ENCODE measurements around the gene SYNDIG1.

Gene SYNDIG1

DNA sequence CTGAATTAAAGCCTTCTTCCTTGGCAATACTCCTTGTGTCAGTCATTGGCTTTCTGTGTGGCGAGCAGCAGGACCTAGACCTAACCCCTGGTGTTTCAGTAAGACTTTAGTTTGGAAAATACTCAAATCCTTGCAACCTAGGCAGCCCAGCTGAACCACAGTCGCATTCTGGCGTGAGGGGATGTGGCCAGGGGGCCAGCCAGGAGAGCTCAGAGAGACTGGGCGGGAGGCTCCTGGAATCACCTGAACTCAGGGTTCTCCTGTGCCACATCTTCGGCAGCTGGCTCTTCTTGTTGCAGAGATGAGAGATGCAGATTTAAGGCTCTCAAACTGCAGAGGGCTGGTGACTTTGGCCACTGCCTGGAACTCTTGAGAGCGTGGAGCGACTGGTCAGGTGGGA, 102.7 kb downstream of the SYNDIG1 start:
- no peak for DNase-seq

DNA sequence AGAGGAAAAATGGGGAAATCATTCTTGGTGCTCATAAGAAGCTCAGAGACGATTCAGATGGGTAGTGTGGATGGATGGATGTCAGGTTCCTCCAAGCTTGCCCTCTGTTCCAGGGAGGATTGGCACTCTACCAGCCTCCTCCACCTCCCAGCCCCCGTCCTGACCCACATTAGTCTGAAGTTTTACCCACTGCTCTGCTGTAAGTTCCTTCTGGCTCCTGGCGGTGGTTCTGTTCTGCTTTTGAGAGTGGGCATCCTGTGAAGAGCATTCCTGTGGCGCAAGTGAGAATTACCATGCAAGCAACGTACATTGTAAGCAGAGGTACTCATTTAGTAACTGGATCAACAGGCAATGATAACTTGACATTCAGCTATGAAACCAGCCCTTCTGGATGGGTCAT, 103.4 kb downstream of the SYNDIG1 start:
- no peak for DNase-seq

DNA sequence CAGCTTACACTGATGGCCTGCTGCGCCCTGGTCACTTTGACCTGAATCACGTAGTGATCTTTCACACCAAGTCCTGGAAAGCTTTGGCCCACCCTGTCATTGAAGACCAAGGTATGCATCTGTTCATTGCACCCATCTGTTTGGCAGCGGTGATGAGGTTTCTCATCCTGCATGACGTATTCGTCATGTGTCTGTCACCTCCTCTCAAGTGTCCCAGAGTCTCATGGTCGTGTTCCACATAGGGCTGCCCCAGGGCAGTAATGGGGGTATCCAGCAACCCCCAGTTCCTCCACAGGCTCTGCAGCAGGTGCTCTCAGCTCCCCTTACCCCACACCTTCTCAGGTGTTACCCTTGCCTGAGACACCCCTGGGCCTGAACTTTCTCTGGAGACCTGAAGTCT, 104.1 kb downstream of the SYNDIG1 start:
- DNase-seq, result no peak

DNA sequence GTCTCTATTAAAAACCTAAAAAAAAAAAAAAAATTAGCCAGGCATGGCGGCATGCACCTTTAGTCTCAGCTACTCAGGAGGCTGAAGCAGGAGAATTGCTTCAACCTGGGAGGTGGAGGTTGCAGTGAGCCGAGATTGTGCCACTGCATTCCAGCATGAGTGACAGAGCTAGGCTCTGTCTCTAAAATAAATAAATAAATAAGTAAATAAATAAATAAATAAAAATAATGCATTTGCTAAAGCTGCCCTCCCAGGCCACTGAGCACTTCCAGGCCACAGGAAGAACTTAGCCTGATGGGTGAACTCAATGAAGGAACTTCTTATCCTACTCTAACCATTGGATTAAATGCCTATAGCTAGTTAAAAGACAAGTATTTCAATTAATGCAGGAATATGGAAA, 104.9 kb downstream of the SYNDIG1 start:
- no peak for DNase-seq

DNA sequence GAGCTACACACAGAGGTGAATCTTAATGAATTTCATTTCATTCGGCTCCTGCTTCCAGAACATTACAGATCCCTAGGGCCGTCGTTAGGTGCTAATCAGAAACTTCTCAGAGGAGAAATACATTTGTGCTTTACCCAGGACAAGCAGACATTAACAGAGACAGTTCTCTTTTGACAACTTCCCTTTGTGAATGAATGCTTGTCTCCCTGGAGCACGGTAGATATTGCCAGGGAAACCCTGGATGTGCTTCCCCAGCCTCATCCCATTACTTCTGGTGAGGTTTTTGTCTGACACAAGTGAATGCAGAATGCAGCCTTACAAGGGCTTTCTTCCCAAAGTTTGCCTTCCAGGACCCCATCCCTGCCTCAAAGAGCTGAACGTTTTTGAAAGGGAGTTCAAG, 105.4 kb downstream of the SYNDIG1 start:
- DNase-seq, result no peak

DNA sequence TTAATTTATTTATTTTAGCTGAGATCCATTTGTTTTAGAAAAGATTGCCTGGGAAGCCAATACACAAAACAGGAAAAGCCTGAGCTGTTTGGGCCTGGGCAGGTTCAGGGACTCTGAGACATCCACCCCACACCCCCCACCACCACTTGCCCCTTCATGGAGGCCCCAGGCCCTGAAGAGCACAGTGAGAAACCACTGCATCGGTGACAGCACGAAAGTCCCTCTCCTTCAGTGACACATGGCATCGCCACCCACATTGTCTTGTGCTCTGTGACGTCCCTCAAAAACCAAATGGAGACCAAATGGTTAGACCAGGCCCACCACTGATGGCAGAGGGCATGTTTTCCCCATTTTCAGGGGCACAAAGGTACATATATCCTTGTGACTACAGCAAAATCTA, 106.4 kb downstream of the SYNDIG1 start:
- no peak for DNase-seq

DNA sequence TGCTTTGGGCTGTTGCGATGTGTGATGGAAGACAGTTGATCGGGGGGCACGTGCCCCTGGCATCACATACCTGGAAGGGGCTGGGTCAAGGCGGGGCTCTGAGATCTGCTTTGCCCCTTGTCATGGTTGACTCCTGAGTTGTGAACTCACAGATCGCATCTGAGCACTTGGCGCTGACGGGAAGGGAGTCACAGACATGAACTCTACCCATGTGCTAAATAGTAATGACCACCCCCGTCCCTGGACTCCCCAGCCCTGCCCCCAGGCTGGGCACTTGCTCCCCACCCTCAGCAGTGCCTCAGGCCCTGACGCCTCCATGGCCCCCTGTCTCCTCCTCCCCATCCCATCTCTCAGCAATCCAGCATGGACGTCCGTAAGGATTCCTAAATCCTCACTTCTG, 107.0 kb downstream of the SYNDIG1 start:
- DNase-seq, result no peak

DNA sequence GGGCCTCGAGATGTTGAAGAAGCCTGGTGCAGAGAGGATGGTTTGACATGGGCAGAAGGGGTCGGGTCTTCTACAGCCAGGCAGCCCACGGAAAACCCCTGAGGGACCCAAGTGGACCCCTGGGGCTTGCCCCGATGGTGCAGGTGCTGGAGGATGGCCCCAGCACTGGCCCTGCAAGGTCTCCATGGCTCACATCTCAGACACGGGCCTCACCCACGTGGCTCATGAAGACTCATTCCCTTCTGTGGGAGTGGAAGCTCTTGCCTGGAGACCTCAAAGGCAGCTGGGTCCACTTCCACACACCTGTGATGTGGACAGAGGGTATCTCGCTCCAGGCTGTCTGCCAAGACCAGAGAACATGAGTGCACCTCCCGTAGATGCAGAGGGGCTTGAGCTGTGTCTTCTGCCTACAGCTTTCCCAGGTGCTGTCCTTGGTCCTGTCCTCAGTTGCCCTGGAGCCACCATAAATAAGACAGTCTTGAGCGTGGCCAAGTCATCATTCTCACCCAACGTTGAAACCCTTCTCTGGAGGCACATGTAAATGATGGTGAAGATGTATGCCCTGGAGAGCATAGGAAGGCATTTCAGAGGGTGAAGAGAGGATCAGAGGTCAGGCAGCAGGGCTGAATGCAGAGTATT, 108.0 kb downstream of the SYNDIG1 start:
- no peak for DNase-seq

DNA sequence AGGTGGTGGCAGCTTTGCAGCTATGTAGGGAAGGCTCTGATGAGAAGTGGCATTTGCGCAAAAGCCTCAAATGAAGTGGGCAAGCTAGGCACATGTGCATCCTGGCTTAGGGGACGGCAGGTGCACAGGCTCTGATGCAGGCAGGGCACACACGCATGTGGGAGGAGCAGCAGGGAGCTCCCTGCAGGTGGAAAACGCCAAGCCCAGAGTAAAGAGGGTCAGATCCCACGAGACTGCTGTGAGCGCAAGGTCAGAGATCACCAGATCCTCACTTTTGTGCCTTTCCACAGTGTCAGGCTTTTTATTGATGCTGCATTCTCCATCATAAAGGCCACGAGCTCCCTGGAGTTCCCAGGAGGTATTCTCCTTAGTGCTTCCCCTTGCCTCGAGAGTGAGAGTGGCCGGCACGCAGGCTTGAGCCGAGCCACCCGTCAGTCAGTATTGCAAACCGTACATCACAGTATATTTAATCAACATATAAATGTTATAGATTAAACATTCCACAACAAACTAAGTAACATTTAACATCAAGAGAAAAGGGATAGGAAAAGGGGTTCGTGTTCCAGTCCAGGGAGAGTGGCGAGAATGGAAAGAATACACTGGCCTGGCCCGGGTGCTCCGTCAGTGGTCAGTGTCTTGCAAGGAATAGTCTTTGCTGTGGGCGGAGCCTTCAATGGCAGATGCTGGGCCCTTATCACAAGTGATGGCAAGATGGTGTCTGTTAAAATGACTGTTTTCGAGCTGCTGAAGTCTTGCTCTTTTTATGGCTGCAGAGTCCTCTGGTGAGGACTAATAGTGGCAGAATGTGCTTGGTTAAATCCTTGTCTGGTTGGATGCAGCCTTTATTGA, 109.4 kb downstream of the SYNDIG1 start:
- DNase-seq, result no peak

DNA sequence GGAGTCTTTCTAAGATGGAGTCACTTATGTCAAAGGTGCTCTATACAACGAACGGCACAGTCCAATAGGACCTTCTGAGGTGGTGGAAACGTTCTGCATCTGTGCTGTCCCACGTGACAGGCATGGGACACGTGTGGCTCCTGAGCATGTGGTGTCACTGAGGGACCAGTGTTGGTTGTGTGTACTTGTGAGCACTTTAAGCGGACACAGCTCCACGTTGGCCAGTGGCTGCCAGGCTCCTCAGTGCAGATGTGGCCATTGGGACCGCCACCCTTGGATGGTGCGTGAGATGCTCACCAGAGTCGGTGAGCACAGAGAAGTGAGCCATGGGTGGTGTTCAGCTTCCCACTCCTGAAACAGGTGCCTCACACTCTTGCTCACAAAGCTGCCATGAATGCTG, 110.0 kb downstream of the SYNDIG1 start:
- DNase-seq, result no peak

DNA sequence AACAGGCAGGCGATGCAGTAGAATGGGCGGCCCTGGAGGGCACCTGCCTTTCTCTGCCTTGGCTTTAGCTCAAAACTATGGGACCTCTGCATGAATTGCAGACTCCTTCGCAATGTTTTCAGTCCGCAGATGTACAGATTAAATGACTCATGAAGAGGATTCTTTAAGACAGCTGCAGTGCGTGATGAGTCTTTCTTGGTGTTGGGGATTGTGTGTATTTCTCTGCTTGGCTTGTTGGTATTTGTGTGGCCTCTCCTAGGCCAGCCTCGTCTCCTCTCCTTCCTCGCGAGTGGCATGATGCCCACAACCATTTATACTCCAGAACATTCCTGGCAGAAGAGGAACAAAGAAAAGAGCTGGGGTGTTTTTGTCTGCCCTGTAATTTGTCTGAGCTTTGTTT, 110.6 kb downstream of the SYNDIG1 start:
- DNase-seq, result no peak

DNA sequence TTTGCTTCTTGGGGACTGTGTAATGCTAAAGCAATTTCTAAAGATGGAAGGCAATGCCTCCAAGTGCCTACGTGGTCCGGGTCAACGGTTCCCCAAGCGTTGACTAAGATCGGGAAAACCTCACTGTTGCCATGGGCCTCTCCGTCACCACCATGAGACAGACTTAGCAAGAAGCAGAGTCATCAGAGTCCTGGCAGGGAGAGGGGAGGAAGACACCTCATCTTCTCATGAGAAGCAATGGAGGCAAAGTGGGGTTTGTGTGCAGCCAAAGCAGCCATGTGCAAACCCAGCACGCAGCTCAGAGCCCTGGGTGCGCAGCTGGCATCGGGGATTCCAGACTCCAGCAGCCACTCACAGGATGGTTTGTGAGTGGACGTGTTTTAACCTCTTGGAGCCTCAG, 111.4 kb downstream of the SYNDIG1 start:
- DNase-seq, result no peak

DNA sequence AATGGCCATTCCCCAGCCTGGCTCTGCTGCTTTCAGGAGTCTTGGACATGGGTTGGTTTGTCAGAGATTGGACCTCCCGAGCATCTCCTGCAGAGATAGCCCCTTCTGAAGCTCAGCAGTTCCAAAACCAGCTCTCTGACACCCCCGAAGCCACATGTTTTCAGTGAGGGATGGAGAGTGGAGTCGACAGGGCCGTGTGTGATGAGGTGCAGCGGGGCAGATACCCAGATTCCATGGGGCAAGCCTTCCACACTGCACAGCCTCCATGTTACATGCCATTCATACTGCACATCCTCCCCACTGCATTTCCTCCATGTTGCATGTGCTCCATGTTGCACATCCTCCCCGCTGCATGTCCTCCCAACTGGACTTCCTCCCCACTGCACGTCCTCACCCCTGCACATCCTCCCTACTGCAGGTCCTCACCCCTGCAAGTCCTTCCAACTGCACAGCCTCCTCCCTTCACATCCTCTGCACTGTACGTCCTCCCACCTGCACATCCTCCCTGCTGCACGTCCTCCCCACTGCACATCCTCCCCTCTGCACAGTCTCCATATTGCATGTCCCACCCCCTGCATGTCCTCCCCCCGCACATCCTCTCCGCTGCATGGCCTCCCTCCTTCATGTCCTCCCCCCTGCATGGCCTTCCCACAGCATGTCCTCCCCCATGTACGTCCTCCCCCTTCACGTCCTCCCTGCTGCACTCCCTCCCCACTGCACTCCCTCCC, 112.2 kb downstream of the SYNDIG1 start:
- DNase-seq, result no peak

DNA sequence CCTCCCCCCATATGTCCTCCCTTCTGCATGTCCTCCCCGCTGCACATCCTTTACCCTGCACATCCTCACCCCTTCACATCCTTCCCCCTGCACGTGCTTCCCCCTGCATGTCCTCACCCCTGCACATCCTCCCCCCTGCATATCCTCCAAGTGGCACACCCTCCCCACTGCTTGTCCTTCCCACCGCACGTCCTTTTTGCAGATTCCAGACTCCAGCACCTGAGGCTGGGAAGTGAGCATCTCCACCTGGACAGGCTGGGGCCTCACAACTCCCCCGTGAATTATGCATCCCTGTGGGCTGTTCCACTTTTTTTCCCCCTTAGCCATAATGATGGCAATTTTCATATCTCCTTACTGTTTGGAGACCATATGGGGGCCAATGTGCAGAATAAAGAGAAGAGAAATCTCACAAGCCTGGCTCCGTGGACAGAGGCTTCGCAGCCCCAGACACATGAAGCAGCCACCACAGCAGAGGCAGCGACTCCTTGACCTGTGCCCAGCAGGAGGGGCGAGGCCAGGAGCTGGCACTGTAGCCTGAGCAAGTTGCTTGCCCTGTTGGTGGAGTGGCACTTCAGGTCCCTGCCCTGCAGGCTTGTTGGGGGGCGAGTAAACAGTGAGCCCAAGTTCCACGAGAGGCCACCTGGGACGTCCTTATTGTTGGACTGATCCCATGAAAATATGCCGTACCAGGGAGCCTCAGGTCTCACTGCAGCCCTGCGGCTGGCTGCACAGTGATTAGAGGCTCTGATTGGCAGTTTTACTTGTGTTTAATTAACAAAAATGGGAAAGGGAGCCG, 113.1 kb downstream of the SYNDIG1 start:
- DNase-seq, result no peak

DNA sequence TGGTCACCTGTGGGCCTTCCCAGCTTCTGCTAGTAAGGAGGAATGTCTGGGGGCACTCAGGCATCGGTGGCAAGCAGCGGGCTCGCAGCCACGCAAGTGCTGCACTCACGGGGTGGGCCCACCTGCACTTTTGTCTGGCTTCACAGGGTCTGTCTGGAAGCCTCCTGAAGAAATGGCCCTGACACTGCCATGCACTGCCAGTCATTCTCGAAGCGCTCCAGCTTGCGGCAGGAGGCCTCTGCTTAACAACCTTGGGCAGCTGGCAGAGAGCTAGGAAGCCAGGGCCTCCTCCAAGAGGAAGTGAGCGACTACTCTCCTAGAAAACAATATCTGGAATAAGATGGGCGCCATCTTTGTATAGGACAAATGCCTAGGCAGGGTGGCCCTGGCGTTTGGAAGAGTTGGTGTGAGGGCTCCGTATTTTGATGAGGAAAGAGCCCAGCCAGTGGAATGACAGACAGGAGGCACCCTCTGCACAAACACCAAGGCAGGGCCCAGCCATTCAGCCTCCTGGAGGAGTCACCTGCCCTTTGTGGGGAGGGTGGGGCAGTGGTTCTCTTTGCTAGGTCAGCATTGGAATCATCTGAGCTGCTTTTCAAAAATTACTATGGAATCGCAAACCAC, 113.9 kb downstream of the SYNDIG1 start:
- DNase-seq, result no peak

DNA sequence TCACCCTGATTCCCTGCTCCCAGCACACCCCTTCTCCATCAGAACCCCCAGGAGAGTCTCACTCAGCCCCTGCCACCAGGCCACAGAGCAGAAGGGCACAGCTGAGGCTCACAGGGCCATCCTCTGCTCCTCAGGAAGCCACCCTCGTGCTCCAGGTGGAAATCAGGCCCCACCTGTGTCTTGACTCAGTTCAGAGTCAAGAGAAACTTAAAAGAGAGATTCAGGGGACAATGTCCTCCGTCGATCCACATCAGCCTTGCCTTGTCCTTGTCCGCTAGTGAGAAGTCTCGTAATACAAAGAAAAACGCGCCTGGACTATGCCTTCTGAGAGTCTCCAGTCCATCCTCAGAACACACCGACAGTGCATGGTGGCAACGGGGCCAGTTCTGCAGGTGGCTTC, 114.6 kb downstream of the SYNDIG1 start:
- no peak for DNase-seq

DNA sequence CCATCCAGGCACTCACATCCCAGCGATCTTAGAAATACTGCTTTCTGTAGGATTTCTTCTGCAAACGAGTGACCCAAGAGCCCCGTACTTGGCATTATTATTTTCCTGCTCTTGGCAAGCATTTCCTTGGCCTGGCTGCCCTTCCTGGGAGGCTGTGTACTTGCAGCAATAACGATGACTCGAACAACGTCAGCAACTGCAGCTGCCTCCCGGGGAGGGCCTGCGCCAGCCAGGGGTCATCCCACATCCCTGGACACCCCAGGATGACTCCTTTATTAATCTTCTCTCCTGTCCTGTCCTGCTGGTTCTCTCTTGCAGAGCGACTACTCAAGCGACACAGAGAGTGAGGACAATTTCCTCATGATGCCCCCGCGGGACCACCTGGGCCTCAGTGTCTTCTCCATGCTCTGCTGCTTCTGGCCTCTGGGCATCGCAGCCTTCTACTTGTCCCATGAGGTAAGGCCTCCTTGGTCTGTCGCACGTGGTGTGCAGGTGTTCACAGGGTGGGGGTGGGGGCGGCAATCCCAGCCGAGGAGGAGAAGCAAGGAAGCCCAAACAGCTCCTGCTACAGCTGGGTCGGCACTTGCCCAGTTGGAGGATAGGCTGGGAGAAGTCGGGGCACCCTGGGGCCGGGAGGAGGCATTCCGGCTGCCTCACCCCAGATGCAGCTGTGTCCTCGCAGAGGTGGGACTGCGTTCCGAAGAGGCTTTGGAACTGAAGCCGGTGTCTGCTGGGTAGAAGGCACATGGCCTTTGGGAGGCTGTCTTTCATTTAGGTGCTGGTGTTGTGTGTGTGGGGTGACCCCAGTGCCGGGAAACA, 115.3 kb downstream of the SYNDIG1 start:
- DNase-seq, result no peak

DNA sequence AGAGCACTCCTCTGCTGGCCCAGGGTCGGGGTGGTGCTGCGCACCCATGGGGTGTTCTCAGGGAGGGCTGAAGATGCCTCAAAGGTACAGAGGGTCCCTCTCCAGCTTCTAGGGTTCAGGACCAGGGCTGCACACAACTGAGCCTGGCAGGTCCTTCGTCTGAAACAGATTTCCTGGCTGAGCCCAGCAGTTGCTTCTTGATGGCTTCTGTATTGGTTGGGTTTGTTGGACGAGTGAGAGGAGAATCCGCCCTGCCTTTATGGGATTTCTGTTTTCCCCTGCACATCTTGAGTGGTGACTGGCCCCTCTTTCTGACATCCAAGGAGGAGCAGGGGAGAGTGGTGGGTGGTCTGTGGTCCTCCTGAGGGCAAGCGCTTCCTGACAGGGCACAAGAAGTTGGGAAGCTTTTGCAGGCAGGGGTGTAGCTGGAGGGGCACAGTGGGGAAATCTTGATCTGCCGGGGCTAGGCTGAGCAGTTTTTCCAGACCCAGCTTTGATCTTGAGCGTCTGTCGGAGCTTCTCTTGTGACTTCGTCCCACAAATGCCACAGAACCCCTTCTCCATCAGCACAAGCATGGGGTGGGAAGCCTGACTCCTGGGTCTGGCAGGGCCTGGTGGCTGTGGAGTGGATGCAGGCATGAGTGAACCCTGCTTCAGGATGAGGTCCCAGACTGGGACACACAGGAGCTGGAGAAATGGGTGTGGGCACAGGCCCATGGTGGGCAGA, 116.5 kb downstream of the SYNDIG1 start:
- no peak for DNase-seq

DNA sequence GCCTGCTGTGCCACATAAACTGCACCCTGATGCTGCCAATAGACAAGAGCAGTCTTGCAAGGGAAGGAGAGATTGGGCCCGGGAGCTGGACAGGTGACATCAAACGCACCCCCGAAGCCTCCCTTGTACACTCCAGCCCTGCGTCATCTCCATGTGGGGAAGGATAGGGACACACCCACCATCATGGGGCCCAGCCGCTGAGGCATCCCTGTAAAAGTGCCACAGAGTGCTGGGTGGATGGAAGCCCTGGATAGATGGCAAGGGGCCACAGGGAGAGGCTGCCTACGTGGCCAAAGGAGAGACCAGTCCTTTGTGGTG, 117.1 kb downstream of the SYNDIG1 start:
- DNase-seq, result no peak

DNA sequence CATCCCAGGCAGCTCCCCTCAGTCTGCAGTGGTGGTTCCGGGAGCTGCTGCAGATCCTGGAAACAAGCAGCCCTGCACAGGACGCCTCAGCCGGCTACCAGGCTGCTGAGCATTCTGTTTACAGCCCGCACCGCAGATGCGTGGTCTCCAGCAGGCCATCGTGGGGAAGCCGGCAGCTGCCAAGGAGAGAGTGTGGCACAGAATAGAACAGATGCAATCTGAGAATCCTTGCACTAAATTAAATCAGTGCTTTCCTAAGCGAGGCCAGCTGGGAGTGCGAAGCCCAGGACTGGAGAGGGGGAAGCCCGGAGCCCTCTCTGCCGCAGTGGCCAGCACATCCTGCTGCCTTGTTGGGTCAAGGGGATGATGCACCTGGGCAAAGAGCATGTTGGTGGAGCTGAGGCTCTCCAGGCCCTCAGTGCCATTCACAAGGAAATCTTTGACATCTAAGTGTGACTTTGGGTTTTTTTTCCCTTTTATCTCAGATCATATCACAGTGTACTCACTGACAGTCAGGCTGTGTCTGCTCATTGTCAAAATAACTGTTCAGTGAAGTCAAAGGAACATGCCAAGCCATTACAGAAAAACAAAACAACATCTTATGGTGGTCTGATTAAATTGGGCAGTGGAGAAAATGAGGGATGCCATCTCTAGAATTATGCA, 118.1 kb downstream of the SYNDIG1 start:
- no peak for DNase-seq
